ENCODE measurements around the gene CD226. TPM values are rescaled to one million over a fixed set of nuclear protein-coding genes. Genes with fewer than 3 reads are reported as not detected.
"Not testable (repeated sequence)": the region's sequence is repeated elsewhere in the genome, so short reads cannot be mapped to it uniquely, and the experiment has no call there.

Gene CD226
- total RNA-seq, 4 donors from 2014 or later, result 0.03 to 1.6 (median 0.22) TPM

DNA sequence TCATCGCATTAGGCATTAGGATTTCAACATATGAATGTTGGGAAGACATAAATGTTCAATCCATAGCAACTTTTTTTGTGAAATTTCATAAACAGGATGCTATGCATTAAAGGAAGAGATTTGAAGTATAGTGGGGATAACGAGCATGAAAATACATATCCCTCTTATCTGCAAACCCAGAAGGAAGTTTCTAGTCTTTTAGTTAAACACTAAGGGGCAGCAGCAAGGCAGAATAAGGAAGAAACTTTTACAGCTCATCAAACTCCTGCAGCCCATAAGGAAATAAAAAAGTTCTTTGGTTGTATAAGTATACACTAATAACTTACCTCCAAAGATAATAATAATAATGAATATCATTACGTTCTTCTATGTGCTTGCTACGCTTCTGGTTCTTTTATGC is 81.5 kb downstream of the CD226 start:
- intact Hi-C loops (cut with DNase I; ENCODE audit: low total_unique reads) (no loop called here), in situ Hi-C loops (cut with MboI; ENCODE audit: low sequenced_read_pairs in 4 of 4) (no loop called here)
- DNase-seq, result no peak
- no peak for ATAC-seq
- no peak overlapping the region for H3K4me3 ChIP-seq
- no peaks in the 10 kb centered on the region for H3K36me3 ChIP-seq
- no peaks in the 10 kb centered on the region for H3K9me3 ChIP-seq
- TF ChIP-seq, protein P1, sequence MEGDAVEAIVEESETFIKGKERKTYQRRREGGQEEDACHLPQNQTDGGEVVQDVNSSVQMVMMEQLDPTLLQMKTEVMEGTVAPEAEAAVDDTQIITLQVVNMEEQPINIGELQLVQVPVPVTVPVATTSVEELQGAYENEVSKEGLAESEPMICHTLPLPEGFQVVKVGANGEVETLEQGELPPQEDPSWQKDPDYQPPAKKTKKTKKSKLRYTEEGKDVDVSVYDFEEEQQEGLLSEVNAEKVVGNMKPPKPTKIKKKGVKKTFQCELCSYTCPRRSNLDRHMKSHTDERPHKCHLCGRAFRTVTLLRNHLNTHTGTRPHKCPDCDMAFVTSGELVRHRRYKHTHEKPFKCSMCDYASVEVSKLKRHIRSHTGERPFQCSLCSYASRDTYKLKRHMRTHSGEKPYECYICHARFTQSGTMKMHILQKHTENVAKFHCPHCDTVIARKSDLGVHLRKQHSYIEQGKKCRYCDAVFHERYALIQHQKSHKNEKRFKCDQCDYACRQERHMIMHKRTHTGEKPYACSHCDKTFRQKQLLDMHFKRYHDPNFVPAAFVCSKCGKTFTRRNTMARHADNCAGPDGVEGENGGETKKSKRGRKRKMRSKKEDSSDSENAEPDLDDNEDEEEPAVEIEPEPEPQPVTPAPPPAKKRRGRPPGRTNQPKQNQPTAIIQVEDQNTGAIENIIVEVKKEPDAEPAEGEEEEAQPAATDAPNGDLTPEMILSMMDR (IDR thresholded peaks at IDR 0.05 in 4 of 5, conservative IDR thresholded peaks at IDR 0.05 in 1 of 5), result no peak
- no peak for TF ChIP-seq POLR2A (IDR thresholded peaks at IDR 0.05)
- H3K27me3 ChIP-seq, result no peaks in the 10 kb centered on the region
- no peak overlapping the region for H3K27ac ChIP-seq
- H3K4me1 ChIP-seq, result no peaks in the 10 kb centered on the region

DNA sequence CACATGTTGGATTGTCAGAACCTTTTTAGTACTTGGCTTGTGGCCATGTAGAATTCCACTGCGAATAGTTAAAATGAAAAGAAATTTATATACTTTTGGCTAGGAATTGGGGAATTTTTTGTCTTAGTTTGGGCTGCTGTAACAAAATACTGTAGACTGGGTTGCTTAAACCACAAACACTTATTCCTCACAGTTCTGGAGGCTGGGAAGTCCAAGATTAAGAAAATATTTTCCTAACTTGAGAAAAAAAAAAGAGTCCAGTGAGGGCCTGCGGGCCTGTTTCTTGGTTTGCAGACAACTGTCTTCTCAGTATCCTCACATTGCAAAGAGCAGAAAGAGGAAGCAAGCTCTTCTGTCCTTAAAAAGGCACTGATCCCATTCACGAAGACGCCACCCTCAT is 81.9 kb downstream of the CD226 start:
- DNase-seq, result no peak
- ATAC-seq, result no peak
- no peaks in the 10 kb centered on the region for H3K4me1 ChIP-seq
- H3K9me3 ChIP-seq, result no peaks in the 10 kb centered on the region
- no peaks in the 10 kb centered on the region for H3K36me3 ChIP-seq
- in situ Hi-C loops (cut with MboI; ENCODE audit: low sequenced_read_pairs in 4 of 4) (no loop called here), intact Hi-C loops (cut with DNase I; ENCODE audit: low total_unique reads) (no loop called here)
- no peaks in the 10 kb centered on the region for H3K27me3 ChIP-seq
- no peak overlapping the region for H3K4me3 ChIP-seq
- no peak for TF ChIP-seq POLR2A (IDR thresholded peaks at IDR 0.05)
- TF ChIP-seq, protein P1 (IDR thresholded peaks at IDR 0.05 in 4 of 5, conservative IDR thresholded peaks at IDR 0.05 in 1 of 5), result no peak
- H3K27ac ChIP-seq, result no peak overlapping the region

DNA sequence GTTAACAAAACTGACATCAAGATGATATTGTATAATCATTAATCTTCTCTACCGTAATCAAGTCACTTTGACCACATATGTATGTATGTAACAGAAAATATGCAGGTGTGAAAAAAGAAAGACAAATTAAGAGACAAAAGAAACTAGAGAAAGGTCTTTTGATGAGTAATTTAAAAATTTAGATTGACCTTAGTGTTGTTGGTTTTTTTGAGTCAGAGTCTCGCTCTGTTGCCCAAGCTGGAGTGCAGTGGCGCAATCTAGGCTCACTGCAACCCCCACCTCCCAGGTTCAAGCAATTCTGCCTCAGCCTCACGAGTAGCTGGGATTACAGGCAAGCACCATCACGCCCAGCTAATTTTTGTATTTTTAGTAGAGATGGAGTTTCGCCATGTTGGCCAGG is 82.9 kb downstream of the CD226 start:
- in situ Hi-C loops (cut with MboI; ENCODE audit: low sequenced_read_pairs in 4 of 4), result not testable (repeated sequence)

DNA sequence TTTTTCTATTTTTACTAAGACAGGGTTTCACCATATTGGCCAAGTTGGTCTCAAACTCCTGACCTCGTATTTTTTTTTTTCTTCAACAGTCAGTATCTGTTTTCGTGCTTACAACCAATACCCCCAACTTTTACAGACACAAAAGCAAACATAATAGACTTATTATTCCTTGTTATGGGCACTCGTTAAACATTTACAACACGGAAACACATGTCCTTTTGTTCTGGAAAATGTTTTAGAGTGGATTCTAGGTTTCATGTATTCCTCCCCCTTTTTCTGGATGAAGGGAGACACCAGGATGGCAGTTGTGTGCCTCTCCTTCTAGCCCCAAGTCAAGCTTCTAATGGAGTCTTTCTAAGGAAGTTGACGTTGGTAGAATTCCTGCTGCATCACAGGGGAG is 88.8 kb downstream of the CD226 start:
- H3K4me1 ChIP-seq, result no peaks in the 10 kb centered on the region
- no peak for TF ChIP-seq POLR2A (IDR thresholded peaks at IDR 0.05)
- TF ChIP-seq, protein P1 (IDR thresholded peaks at IDR 0.05 in 4 of 5, conservative IDR thresholded peaks at IDR 0.05 in 1 of 5), result no peak
- in situ Hi-C loops (cut with MboI; ENCODE audit: low sequenced_read_pairs in 4 of 4) (no loop called here), intact Hi-C loops (cut with DNase I; ENCODE audit: low total_unique reads) (no loop called here)
- H3K27me3 ChIP-seq, result no peaks in the 10 kb centered on the region
- DNase-seq (no peak), ATAC-seq (no peak)
- H3K9me3 ChIP-seq, result no peaks in the 10 kb centered on the region
- no peaks in the 10 kb centered on the region for H3K36me3 ChIP-seq
- no peak overlapping the region for H3K27ac ChIP-seq
- no peak overlapping the region for H3K4me3 ChIP-seq

More for the DNA sequence above, 82.9 kb downstream of the CD226 start:
- DNase-seq; H3K9me3 ChIP-seq; H3K4me3 ChIP-seq; intact Hi-C loops (cut with DNase I; ENCODE audit: low total_unique reads); H3K4me1 ChIP-seq; ATAC-seq; H3K27ac ChIP-seq; H3K36me3 ChIP-seq; H3K27me3 ChIP-seq: not testable (repeated sequence)

DNA sequence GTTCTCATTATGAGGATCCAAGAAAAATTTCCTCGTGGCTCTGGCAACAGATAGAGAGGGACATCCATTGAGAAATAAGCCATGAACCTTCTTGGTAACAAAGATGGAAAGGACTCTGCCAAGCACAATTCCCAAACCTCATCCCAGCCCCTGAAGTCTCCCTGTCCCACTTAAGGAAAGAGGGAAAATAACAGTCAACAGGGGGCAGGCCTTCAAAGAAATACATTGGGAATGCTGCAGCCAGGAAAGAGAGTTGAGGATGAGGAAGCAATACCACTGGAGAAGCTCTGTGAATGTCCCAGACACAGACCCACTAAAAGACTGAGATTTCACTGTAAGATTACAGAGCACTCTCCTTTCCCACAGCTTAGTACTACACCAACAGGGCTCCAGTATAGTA is 93.2 kb downstream of the CD226 start:
- ATAC-seq, result no peak
- intact Hi-C loops (cut with DNase I; ENCODE audit: low total_unique reads), result no loop called here
- Histone ChIP-seq H3K4me1 (no peaks in the 10 kb centered on the region), H3K27ac (no peak overlapping the region), H3K4me3 (no peak overlapping the region), H3K36me3 (no peaks in the 10 kb centered on the region), H3K9me3 (no peaks in the 10 kb centered on the region), H3K27me3 (no peaks in the 10 kb centered on the region)
- TF ChIP-seq, protein P1 (IDR thresholded peaks at IDR 0.05 in 4 of 5, conservative IDR thresholded peaks at IDR 0.05 in 1 of 5), result no peak
- no peak for TF ChIP-seq POLR2A (IDR thresholded peaks at IDR 0.05)
- no peak for DNase-seq
- in situ Hi-C loops (cut with MboI; ENCODE audit: low sequenced_read_pairs in 4 of 4), result no loop called here

Measured in gastrocnemius medialis (tissue), 4 donors.